HG03442 (cell line): Measurements from ENCODE around the gene MTMR11.
"Not testable (repeated sequence)": the region's sequence is repeated elsewhere in the genome, so short reads cannot be mapped to it uniquely, and the experiment has no call there.

Experiments
- ATAC-seq: cut with Tn5 transposase; IDR thresholded peaks from one replicate; pipeline ENCODE4 v1.9.1; 2021; ENCODE audit warnings: mild to moderate bottlenecking, moderate library complexity; ENCODE audit not compliant: unreplicated experiment

MTMR11 gene

GRCh38 chr1:149936170-149936991 is at the start of gene MTMR11:
MTMR11 (minus strand) TSS chr1:149936879; CDS start chr1:149936647, 232 bp downstream.
- no peak for ATAC-seq

GRCh38 chr1:149979972-149980540 is 43.4 kb upstream of the MTMR11 start:
- no peak for ATAC-seq

- ATAC-seq = no peak
These were observed 42.7 kb upstream of the MTMR11 start for GRCh38 chr1:149979245-149979971.

GRCh38 chr1:149978547-149979023 is 41.9 kb upstream of the MTMR11 start:
- ATAC-seq = no peak

GRCh38 chr1:149977345-149977744 is 40.7 kb upstream of the MTMR11 start:
- no peak for ATAC-seq

- no peak for ATAC-seq
These were observed 35.9 kb upstream of the MTMR11 start for GRCh38 chr1:149972547-149972946.

- no peak for ATAC-seq
These were observed 31.0 kb upstream of the MTMR11 start for GRCh38 chr1:149967646-149968045.

GRCh38 chr1:149967041-149967440 is 30.4 kb upstream of the MTMR11 start:
- no peak for ATAC-seq

GRCh38 chr1:149966405-149966804 is 29.7 kb upstream of the MTMR11 start:
- no peak for ATAC-seq

GRCh38 chr1:149965440-149965839 is 28.8 kb upstream of the MTMR11 start:
- ATAC-seq = no peak

- ATAC-seq = no peak
These were observed 26.7 kb upstream of the MTMR11 start for GRCh38 chr1:149963358-149963757.

GRCh38 chr1:149962736-149963135 is 26.1 kb upstream of the MTMR11 start:
- ATAC-seq = no peak

- no peak for ATAC-seq
These were observed 25.5 kb upstream of the MTMR11 start for GRCh38 chr1:149962039-149962647.

GRCh38 chr1:149957548-149957947 is 20.9 kb upstream of the MTMR11 start:
- not testable (repeated sequence) for ATAC-seq

- no peak for ATAC-seq
These were observed 13.2 kb upstream of the MTMR11 start for GRCh38 chr1:149949911-149950310.

GRCh38 chr1:149945206-149945605 is 8.5 kb upstream of the MTMR11 start:
- no peak for ATAC-seq

GRCh38 chr1:149942885-149943284 is 6.2 kb upstream of the MTMR11 start:
- ATAC-seq = no peak

- ATAC-seq = no peak
These were observed 5.5 kb upstream of the MTMR11 start for GRCh38 chr1:149942207-149942606.

GRCh38 chr1:149940427-149940826 is 3.7 kb upstream of the MTMR11 start:
- no peak for ATAC-seq

GRCh38 chr1:149938668-149939003 is 2.0 kb upstream of the MTMR11 start:
- not testable (repeated sequence) for ATAC-seq

GRCh38 chr1:149937759-149938158 is 1.1 kb upstream of the MTMR11 start:
- ATAC-seq = no peak
